Liver (tissue), 3 donors: ENCODE results near the gene PTH1R.

Experiments
- ATF3 ChIP-seq: IDR thresholded peaks from 2 replicates; pipeline ENCODE4 v1.6.1; 2016; ENCODE audit warnings: antibody characterized with exemption
- CTCF ChIP-seq: fragments of 150-350 bp; IDR thresholded peaks from 2 replicates; pipeline ENCODE4 v1.5.1; 2017; ENCODE audit warnings: improper control_type of control experiment, low read depth, low read length; ENCODE audit not compliant: missing input control
- EGR1 ChIP-seq, 2 donors: IDR thresholded peaks; 2 replicates each; pipeline ENCODE4 v1.6.1; 2016 to 2018; ENCODE audit warnings: antibody characterized with exemption in 2 of 2, low read depth in 2 of 2
- FOXA1 ChIP-seq: IDR thresholded peaks from 2 replicates; pipeline ENCODE4 v1.6.1; 2016; ENCODE audit warnings: antibody characterized with exemption
- HNF4A ChIP-seq, 2 donors: conservative IDR thresholded peaks; 2 replicates each; pipeline ENCODE4 v1.6.1; 2016; ENCODE audit warnings: antibody characterized with exemption in 2 of 2, mild to moderate bottlenecking in 2 of 2
- JUND ChIP-seq, 2 donors: IDR thresholded peaks; 2 replicates each; pipeline ENCODE4 v1.6.1; 2016; ENCODE audit warnings: antibody characterized with exemption in 2 of 2
- MAX ChIP-seq: IDR thresholded peaks from 2 replicates; pipeline ENCODE4 v1.6.1; 2016; ENCODE audit warnings: antibody characterized with exemption
- NR2F2 ChIP-seq: IDR thresholded peaks from 2 replicates; pipeline ENCODE4 v1.6.1; 2016; ENCODE audit warnings: antibody characterized with exemption
- RAD21 ChIP-seq, 2 donors: IDR thresholded peaks; 2 replicates each; pipeline ENCODE4 v1.6.1; 2016; ENCODE audit warnings: antibody characterized with exemption in 2 of 2, mild to moderate bottlenecking in 2 of 2
- REST ChIP-seq: IDR thresholded peaks from 2 replicates; pipeline ENCODE4 v1.6.1; 2016; ENCODE audit warnings: antibody characterized with exemption, mild to moderate bottlenecking
- TAF1 ChIP-seq: conservative IDR thresholded peaks from 2 replicates; pipeline ENCODE4 v1.6.1; 2016; ENCODE audit warnings: antibody characterized with exemption, mild to moderate bottlenecking
- ZBTB33 ChIP-seq: IDR thresholded peaks from 2 replicates; pipeline ENCODE4 v1.6.1; 2016; ENCODE audit warnings: antibody characterized with exemption
- donor health status: healthy.
- donor health status: healthy.

GRCh38 chr3:46863261-46863782, 14.2 kb upstream of the PTH1R start, which contains the start of gene MYL3:
- TF ChIP-seq CTCF, result no peak
- no peak for TF ChIP-seq REST
- no peak for TF ChIP-seq ZBTB33
- no peak for TF ChIP-seq NR2F2
- TF ChIP-seq RAD21 (IDR thresholded peaks at IDR 0.05), result no peak
- TF ChIP-seq ATF3, result no peak
- TF ChIP-seq MAX, result no peak
- TF ChIP-seq EGR1 (IDR thresholded peaks at IDR 0.05; ENCODE audit: low read depth in 2 of 2), result no peak
- TF ChIP-seq JUND (IDR thresholded peaks at IDR 0.05), result no peak
- TF ChIP-seq TAF1, result no peak
- TF ChIP-seq FOXA1, result no peak
- no peak for TF ChIP-seq HNF4A (conservative IDR thresholded peaks at IDR 0.05)
